ENCODE results near the gene TMEM63C. TPM values are rescaled to one million over a fixed set of nuclear protein-coding genes. Genes with fewer than 3 reads are reported as not detected.

TMEM63C gene
- total RNA-seq, 6 experiments from 2014 or later: 0.05 TPM; not detected in 5

DNA sequence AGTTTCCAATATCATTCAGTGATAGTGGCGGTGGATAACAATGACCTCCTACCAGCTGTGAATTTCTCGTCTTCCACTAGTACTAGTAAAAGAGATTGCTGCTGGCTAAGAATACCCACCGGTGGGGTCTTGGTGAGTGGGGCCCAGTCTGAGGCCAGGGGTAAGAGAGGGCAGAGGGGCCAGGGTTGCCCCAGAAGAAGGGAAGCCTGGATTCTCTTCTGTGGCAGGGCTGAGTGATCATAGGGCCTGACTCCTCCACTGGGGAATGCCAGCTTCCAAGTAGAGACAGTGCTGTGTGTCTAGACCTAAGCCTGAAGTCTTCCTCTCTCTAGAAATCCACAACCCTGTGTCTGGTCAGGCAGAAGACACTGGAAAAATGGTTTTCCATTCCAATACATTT, 5.8 kb upstream of the TMEM63C start:
- H3K27me3 Mint-ChIP-seq (ENCODE audit: insufficient read depth): peaks cover 29% of the 10 kb centered on the region
- DNase-seq: no peak
- TF ChIP-seq, protein P1, sequence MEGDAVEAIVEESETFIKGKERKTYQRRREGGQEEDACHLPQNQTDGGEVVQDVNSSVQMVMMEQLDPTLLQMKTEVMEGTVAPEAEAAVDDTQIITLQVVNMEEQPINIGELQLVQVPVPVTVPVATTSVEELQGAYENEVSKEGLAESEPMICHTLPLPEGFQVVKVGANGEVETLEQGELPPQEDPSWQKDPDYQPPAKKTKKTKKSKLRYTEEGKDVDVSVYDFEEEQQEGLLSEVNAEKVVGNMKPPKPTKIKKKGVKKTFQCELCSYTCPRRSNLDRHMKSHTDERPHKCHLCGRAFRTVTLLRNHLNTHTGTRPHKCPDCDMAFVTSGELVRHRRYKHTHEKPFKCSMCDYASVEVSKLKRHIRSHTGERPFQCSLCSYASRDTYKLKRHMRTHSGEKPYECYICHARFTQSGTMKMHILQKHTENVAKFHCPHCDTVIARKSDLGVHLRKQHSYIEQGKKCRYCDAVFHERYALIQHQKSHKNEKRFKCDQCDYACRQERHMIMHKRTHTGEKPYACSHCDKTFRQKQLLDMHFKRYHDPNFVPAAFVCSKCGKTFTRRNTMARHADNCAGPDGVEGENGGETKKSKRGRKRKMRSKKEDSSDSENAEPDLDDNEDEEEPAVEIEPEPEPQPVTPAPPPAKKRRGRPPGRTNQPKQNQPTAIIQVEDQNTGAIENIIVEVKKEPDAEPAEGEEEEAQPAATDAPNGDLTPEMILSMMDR (IDR thresholded peaks at IDR 0.05): no peak
- H3K4me3 Mint-ChIP-seq: no peak overlapping the region
- H3K27ac Mint-ChIP-seq: no peak overlapping the region
- H3K36me3 Mint-ChIP-seq (ENCODE audit: low read depth): no peaks in the 10 kb centered on the region; the same call in 1 of the 2 replicates
- peaks cover 2% of the 10 kb centered on the region; the same call in 1 of the 2 replicates for H3K9me3 Mint-ChIP-seq
- H3K4me1 Mint-ChIP-seq (ENCODE audit: low read depth): peaks cover 8% of the 10 kb centered on the region

DNA sequence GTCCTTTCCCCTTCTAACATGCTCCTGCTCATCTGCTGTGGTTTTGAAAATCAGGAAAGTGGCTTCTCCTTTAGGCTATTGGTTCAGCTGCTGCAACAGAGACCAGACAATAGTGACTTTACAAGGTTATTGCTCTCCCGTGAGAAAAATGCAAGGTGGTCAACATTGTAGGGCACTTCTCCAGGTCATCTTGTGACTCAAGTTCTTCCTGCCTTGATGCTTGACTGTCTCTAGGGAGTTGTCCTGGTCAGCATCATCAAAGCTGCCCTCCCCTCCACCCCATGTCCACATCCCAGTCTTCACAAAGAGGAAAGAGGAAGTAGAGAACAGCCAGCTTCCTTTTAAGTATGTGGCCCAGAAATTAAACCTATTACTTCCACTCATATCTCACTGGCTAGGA, 3.9 kb upstream of the TMEM63C start:
- no peak for DNase-seq
- Mint-ChIP-seq H3K9me3 (no peaks in the 10 kb centered on the region), H3K27ac (no peak overlapping the region), H3K27me3 (ENCODE audit: insufficient read depth) (peaks cover 32% of the 10 kb centered on the region), H3K4me3 (no peak overlapping the region), H3K4me1 (ENCODE audit: low read depth) (peaks cover 8% of the 10 kb centered on the region), H3K36me3 (ENCODE audit: low read depth) (no peaks in the 10 kb centered on the region)
- TF ChIP-seq, protein P1 (IDR thresholded peaks at IDR 0.05): no peak

DNA sequence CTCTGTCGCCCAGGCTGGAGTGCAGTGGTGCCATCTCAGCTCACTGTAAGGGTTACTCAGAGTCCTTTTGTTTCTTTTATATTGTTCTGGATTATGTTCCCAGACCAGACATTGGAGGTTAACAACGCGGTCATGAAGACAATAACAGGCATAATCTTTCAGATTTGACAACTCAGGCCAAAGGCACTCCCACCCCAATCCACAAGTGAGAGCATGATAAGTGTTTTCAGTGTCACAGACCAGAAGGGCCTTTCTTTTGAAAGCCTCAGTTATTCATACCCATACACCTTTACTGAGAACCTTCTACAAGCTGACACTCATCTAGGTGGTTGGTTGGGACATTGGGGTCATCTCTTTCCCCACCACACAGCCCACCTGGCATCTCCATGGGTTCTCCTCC, 2.9 kb upstream of the TMEM63C start:
- no peak for DNase-seq
- Mint-ChIP-seq H3K27ac (no peak overlapping the region), H3K4me3 (no peak overlapping the region), H3K9me3 (no peaks in the 10 kb centered on the region), H3K27me3 (ENCODE audit: insufficient read depth) (peaks cover 27% of the 10 kb centered on the region), H3K4me1 (ENCODE audit: low read depth) (peaks cover 8% of the 10 kb centered on the region), H3K36me3 (ENCODE audit: low read depth) (no peaks in the 10 kb centered on the region)
- TF ChIP-seq, protein P1 (IDR thresholded peaks at IDR 0.05): no peak

DNA sequence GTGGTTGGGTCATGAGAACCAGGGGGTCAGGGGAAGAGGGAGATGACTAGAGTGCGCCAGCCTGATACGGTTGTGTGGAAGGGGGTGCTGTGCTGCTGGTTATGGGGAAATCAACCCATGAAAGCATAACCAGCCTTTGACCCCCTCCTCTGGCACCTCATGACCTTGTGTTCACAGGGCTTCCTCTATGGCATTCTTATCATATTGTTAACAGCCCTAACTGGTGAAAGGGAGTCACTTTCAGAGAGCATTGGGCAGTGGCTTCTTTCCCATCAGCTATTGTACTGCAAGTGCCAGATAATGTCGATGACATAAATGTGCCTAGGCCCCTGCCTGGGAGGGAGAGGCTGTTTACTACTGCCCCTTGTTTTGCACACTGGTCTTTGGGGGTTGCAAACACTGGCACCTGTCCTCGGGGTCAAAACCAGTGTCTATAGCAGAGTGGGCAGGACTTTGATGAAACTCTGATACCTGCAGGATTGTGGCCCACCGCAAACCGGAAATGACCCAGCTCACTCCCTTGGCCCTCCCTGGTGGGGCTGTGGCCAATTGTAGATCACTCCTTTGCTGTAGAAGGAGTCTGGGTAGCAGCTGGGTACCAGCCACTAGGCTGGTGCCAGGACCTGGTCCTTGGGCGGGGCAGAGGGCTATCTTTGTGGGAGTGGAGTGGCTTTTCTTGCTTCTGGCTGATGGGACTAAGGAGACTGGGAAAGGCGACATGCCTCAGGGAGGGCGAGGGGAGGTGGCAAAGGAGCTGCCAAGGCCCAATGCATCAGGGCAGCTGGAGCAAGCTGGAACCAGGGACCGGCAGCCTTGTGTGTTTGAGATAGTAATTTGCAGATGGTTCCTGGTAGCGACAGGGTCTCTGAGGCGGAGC, 634 bp upstream of the TMEM63C start:
- Mint-ChIP-seq H3K27ac (no peak overlapping the region), H3K4me3 (no peak overlapping the region), H3K27me3 (ENCODE audit: insufficient read depth) (peaks cover 36% of the 10 kb centered on the region), H3K36me3 (ENCODE audit: low read depth) (no peaks in the 10 kb centered on the region), H3K9me3 (no peaks in the 10 kb centered on the region), H3K4me1 (ENCODE audit: low read depth) (no peaks in the 10 kb centered on the region)
- no peak for DNase-seq
- TF ChIP-seq, protein P1 (IDR thresholded peaks at IDR 0.05): no peak

DNA sequence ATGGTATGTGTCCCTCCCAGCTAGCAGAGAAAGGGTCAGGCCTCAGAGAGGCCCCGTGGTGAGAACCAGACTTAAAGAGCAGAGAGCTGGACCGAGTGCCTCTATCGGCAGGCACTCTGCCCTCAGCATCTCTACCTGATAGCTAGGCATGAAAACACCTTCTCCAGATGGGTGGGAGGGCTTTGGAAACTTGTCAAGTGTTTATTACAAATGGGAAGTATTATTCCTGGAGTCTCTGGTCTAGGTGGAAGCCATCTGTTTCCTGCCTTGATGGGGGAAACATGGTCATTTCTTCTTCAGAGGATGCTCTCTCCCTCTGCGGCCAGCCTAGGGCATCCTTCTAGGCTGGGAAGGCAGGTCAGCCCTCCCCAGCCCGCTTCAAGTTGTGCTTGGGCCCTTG, 2.3 kb downstream of the TMEM63C start:
- H3K27ac Mint-ChIP-seq: no peak overlapping the region
- TF ChIP-seq, protein P1 (IDR thresholded peaks at IDR 0.05): no peak
- no peaks in the 10 kb centered on the region for H3K9me3 Mint-ChIP-seq
- no peak for DNase-seq
- no peaks in the 10 kb centered on the region for H3K36me3 Mint-ChIP-seq (ENCODE audit: low read depth)
- no peak overlapping the region for H3K4me3 Mint-ChIP-seq
- H3K4me1 Mint-ChIP-seq (ENCODE audit: low read depth): 0 out of 2 replicates have a peak, but pooled peaks cover 5% of the 10 kb centered on the region
- H3K27me3 Mint-ChIP-seq (ENCODE audit: insufficient read depth): peaks cover 36% of the 10 kb centered on the region

Measured in HFFc6 (cell line).